Panc1 (cell line): ENCODE measurements around the gene KCNMA1. TPM values are rescaled to one million over a fixed set of nuclear protein-coding genes. Genes with fewer than 3 reads are reported as not detected.

ENCODE experiments used
- ATAC-seq: fragments of 200-7000 bp; cut with Tn5 transposase; 2 replicates; pipeline ENCODE4 v1.9.1; 2020; ENCODE audit warnings: mild to moderate bottlenecking, moderate library complexity
- BruUV-seq: library from RNA; stranded (reverse); fragments of 400-500 nt; replicated peaks from 2 replicates; lab custom pipeline; 2021; lab: Mats Ljungman, UMichigan
- CTCF ChIA-PET: fragments of 300-600 bp; sonication (Branson Sonifier 250); formaldehyde crosslinking; loops from one replicate; lab custom pipeline; 2022; ENCODE audit warnings: antibody characterized with exemption; lab: Charles Lee
- POLR2A ChIA-PET: fragments of 300-600 bp; sonication (Branson Sonifier 250); formaldehyde crosslinking; loops from one replicate; lab custom pipeline; 2022; ENCODE audit warnings: antibody characterized with exemption; lab: Charles Lee
- DNase-seq: peaks from one replicate; pipeline ENCODE4 v3.0.0-alpha.2; 2010; ENCODE audit warnings: low read depth, low spot score
- H3K27ac ChIP-seq: 2 replicates; pipeline ENCODE4 v1.5.1; 2011; ENCODE audit warnings: mild to moderate bottlenecking, low read length, inconsistent platforms
- H3K27me3 ChIP-seq: fragments of 200-500 bp; sonication (Bioruptor generic); 2 replicates; pipeline ENCODE4 v1.6.0; 2014; ENCODE audit warnings: low read length, inconsistent platforms; ENCODE audit not compliant: control insufficient read depth, insufficient read depth
- H3K36me3 ChIP-seq: fragments of 200-500 bp; sonication (Bioruptor generic); 2 replicates; pipeline ENCODE4 v1.5.1; 2014; ENCODE audit warnings: inconsistent platforms, mild to moderate bottlenecking, low read length, moderate library complexity; ENCODE audit not compliant: control insufficient read depth, insufficient read depth
- H3K4me1 ChIP-seq: 2 replicates; pipeline ENCODE4 v1.5.1; 2011; ENCODE audit warnings: inconsistent platforms, mild to moderate bottlenecking, low read length, moderate library complexity; ENCODE audit not compliant: control insufficient read depth, insufficient read depth
- H3K4me3 ChIP-seq, 2 experiments: 2 replicates each; pipeline ENCODE4 v1.5.1; 2011 to 2012; ENCODE audit warnings: low read depth in 2 of 2, low read length in 2 of 2, mild to moderate bottlenecking in 2 of 2, inconsistent platforms in 1 of 2, moderate library complexity in 1 of 2
- H3K9me3 ChIP-seq: fragments of 200-500 bp; sonication (Bioruptor generic); 2 replicates; pipeline ENCODE4 v1.5.1; 2014; ENCODE audit warnings: low read depth, mild to moderate bottlenecking, inconsistent platforms, low read length, moderate library complexity; ENCODE audit not compliant: control insufficient read depth, insufficient read depth
- POLR2AphosphoS5 ChIP-seq: IDR thresholded peaks from 2 replicates; pipeline ENCODE4 v1.6.1; 2012; ENCODE audit warnings: mild to moderate bottlenecking, low read depth, low read length, moderate library complexity
- SIN3A ChIP-seq: IDR thresholded peaks from 2 replicates; pipeline ENCODE4 v1.6.1; 2012; ENCODE audit warnings: low read depth, mild to moderate bottlenecking, low read length, moderate library complexity, borderline replicate concordance; ENCODE audit not compliant: insufficient read depth
- TCF7L2 ChIP-seq: IDR thresholded peaks from 2 replicates; pipeline ENCODE4 v1.6.1; 2011; ENCODE audit warnings: mild to moderate bottlenecking, low read depth, low read length, inconsistent platforms
- in situ Hi-C: cut with HindIII; loops from 2 replicates; pipeline ENCODE4 v1.10.0; 2016; ENCODE audit warnings: low sequenced_read_pairs, low pct_unique_long_range_greater_than_20kb
- intact Hi-C: fragments of 100-400 bp; cut with micrococcal nuclease; formaldehyde crosslinking; loops from one replicate; pipeline ENCODE4 v1.10.0; 2022; ENCODE audit not compliant: unreplicated experiment
- total RNA-seq: library from RNA; stranded (reverse); gene quantifications from one replicate; pipeline ENCODE4 v1.2.1, GENCODE V29; 2021; ENCODE audit not compliant: unreplicated experiment
- TF ChIP-seq, protein P1 (sequence below): fragments of 450-650 bp; IDR thresholded peaks from 2 replicates; pipeline ENCODE4 v1.5.1; 2017; ENCODE audit warnings: mild to moderate bottlenecking
- TF ChIP-seq, protein P2 (sequence below), 2 experiments: IDR thresholded peaks; 2 replicates each; pipeline ENCODE4 v1.6.1; 2011 to 2012; ENCODE audit warnings: low read depth in 2 of 2, control low read depth in 1 of 2, low read length in 1 of 2, mild to moderate bottlenecking in 1 of 2, moderate library complexity in 1 of 2; ENCODE audit not compliant: insufficient read depth in 1 of 2

Gene KCNMA1
- total RNA-seq, 1 experiment from 2014 or later, result 91.9 TPM

DNA sequence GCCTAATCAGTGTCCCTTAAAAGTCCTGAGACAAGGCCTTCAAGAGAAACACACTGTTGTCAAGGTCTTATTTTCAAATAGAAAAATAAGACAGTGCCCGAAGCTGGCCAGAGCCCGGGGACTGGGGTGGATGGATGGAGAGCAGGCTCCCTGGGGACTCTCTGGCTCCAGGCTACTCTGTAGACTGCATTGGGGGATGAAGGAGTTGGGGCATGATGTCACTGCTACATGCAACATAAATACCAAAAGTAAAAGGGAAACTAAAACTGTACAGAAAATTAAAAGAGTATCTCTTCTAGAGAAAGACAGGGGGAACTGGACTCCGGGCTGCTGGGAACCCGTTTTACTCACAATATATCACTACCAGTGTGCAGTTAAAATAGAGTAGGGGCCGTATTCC, 629.8 kb downstream of the KCNMA1 start:
- H3K27ac ChIP-seq, result no peak overlapping the region
- intact Hi-C loops, result no loop called here

DNA sequence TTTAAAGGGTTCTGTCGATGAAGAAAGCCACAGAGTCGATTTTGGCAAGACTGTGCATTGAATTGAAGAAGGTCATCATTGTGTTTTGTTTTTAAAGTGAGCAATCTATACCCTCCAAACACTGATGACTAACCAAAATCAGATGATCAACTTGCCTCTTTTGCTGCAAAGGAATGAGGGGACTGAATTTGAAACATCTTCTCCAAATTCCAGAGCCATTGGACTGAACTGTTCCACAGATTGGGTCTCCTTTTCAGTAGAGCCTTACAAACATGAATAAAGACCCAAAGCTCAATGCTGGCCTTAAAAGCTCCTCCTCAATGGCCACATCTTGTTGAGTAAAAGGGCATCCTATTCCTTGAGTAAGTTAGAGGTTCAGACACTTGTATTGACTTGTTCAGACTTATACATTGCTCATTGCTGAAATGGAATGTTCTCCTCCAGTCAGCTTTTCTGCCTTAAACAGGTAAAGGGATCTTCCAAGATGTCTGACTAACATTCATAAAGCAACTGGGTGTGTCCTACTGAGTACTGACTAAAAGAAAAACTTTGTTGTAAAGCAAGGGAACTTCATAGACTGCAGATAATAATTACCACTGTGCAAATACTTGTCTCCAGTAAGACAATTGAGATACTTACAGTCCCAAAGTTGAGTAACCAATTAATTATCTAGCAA, 630.6 kb downstream of the KCNMA1 start:
- in situ Hi-C loops, result no loop called here
- no peaks in the 10 kb centered on the region for H3K36me3 ChIP-seq
- CTCF ChIA-PET, result no interaction called here

More for the DNA sequence above, 629.8 kb downstream of the KCNMA1 start:
- ATAC-seq, result no peak
- ChIA-PET CTCF (no interaction called here), POLR2A (no interaction called here)
- H3K9me3 ChIP-seq, result no peaks in the 10 kb centered on the region
- DNase-seq, result no peak
- TF ChIP-seq, protein P1, sequence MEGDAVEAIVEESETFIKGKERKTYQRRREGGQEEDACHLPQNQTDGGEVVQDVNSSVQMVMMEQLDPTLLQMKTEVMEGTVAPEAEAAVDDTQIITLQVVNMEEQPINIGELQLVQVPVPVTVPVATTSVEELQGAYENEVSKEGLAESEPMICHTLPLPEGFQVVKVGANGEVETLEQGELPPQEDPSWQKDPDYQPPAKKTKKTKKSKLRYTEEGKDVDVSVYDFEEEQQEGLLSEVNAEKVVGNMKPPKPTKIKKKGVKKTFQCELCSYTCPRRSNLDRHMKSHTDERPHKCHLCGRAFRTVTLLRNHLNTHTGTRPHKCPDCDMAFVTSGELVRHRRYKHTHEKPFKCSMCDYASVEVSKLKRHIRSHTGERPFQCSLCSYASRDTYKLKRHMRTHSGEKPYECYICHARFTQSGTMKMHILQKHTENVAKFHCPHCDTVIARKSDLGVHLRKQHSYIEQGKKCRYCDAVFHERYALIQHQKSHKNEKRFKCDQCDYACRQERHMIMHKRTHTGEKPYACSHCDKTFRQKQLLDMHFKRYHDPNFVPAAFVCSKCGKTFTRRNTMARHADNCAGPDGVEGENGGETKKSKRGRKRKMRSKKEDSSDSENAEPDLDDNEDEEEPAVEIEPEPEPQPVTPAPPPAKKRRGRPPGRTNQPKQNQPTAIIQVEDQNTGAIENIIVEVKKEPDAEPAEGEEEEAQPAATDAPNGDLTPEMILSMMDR, result no peak
- TF ChIP-seq SIN3A, result no peak
- TF ChIP-seq POLR2AphosphoS5, result no peak
- TF ChIP-seq, protein P2, sequence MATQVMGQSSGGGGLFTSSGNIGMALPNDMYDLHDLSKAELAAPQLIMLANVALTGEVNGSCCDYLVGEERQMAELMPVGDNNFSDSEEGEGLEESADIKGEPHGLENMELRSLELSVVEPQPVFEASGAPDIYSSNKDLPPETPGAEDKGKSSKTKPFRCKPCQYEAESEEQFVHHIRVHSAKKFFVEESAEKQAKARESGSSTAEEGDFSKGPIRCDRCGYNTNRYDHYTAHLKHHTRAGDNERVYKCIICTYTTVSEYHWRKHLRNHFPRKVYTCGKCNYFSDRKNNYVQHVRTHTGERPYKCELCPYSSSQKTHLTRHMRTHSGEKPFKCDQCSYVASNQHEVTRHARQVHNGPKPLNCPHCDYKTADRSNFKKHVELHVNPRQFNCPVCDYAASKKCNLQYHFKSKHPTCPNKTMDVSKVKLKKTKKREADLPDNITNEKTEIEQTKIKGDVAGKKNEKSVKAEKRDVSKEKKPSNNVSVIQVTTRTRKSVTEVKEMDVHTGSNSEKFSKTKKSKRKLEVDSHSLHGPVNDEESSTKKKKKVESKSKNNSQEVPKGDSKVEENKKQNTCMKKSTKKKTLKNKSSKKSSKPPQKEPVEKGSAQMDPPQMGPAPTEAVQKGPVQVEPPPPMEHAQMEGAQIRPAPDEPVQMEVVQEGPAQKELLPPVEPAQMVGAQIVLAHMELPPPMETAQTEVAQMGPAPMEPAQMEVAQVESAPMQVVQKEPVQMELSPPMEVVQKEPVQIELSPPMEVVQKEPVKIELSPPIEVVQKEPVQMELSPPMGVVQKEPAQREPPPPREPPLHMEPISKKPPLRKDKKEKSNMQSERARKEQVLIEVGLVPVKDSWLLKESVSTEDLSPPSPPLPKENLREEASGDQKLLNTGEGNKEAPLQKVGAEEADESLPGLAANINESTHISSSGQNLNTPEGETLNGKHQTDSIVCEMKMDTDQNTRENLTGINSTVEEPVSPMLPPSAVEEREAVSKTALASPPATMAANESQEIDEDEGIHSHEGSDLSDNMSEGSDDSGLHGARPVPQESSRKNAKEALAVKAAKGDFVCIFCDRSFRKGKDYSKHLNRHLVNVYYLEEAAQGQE (IDR thresholded peaks at IDR 0.05; ENCODE audit: insufficient read depth in 1 of 2, low read depth in 2 of 2, low read length in 1 of 2), result no peak
- TF ChIP-seq TCF7L2, result no peak
- H3K4me1 ChIP-seq, result no peaks in the 10 kb centered on the region
- H3K27me3 ChIP-seq, result no peaks in the 10 kb centered on the region
- no peaks in the 10 kb centered on the region for H3K36me3 ChIP-seq
- no peak overlapping the region for H3K4me3 ChIP-seq
- no TSS peak for BruUV-seq
- in situ Hi-C loops, result no loop called here

More for the DNA sequence above, 630.6 kb downstream of the KCNMA1 start:
- no peaks in the 10 kb centered on the region for H3K27me3 ChIP-seq
- H3K9me3 ChIP-seq, result no peaks in the 10 kb centered on the region
- TF ChIP-seq, protein P1, result no peak
- TF ChIP-seq, protein P2 (IDR thresholded peaks at IDR 0.05; ENCODE audit: insufficient read depth in 1 of 2, low read depth in 2 of 2, low read length in 1 of 2), result no peak
- TF ChIP-seq POLR2AphosphoS5 (no peak), SIN3A (no peak), TCF7L2 (no peak)
- no peak overlapping the region for H3K4me3 ChIP-seq
- H3K27ac ChIP-seq, result no peak overlapping the region
- ATAC-seq (no peak), DNase-seq (no peak)
- H3K4me1 ChIP-seq, result no peaks in the 10 kb centered on the region
- BruUV-seq, result no TSS peak
- POLR2A ChIA-PET, result no interaction called here
- intact Hi-C loops, result no loop called here
